SK-N-SH treated with all-trans-retinoic acid at 6 μM for 48 hours (cell line): ENCODE results near the gene RRH.

Experiments
- ARNTL ChIP-seq: fragments of 450-650 bp; formaldehyde crosslinking; IDR thresholded peaks from 2 replicates; pipeline ENCODE4 v1.5.0; 2020; ENCODE audit warnings: low read depth, mild to moderate bottlenecking, moderate library complexity, borderline replicate concordance
- BACH2 ChIP-seq: fragments of 250-450 bp; sonication (Bioruptor Pico); IDR thresholded peaks from 2 replicates; pipeline ENCODE4 v1.9.0; 2021; ENCODE audit warnings: mild to moderate bottlenecking, borderline replicate concordance
- CREB5 ChIP-seq: fragments of 250-450 bp; sonication (Bioruptor Pico); IDR thresholded peaks from 2 replicates; pipeline ENCODE4 v1.5.1; 2020; ENCODE audit warnings: low read depth, mild to moderate bottlenecking, moderate library complexity
- ESRRG ChIP-seq: fragments of 250-450 bp; sonication (Bioruptor Pico); IDR thresholded peaks from 2 replicates; pipeline ENCODE4 v1.6.1; 2021; ENCODE audit warnings: mild to moderate bottlenecking
- GLIS3 ChIP-seq: fragments of 250-450 bp; sonication (Bioruptor Pico); IDR thresholded peaks from 2 replicates; pipeline ENCODE4 v1.5.0; 2020; ENCODE audit warnings: mild to moderate bottlenecking, moderate library complexity
- ISL1 ChIP-seq: fragments of 250-450 bp; sonication (Bioruptor Pico); IDR thresholded peaks from 2 replicates; pipeline ENCODE4 v2.1.2; 2022; ENCODE audit warnings: mild to moderate bottlenecking, moderate library complexity
- PATZ1 ChIP-seq: fragments of 250-450 bp; sonication (Bioruptor Pico); IDR thresholded peaks from 2 replicates; pipeline ENCODE4 v1.8.0; 2020; ENCODE audit warnings: mild to moderate bottlenecking, moderate library complexity, borderline replicate concordance
- PPARA ChIP-seq: fragments of 250-450 bp; sonication (Bioruptor Pico); IDR thresholded peaks from 2 replicates; pipeline ENCODE4 v1.5.0; 2020; ENCODE audit warnings: mild to moderate bottlenecking, borderline replicate concordance
- RARB ChIP-seq: fragments of 250-450 bp; sonication (Bioruptor Pico); IDR thresholded peaks from 2 replicates; pipeline ENCODE4 v1.8.0; 2021; ENCODE audit warnings: mild to moderate bottlenecking, moderate library complexity
- TCF4 ChIP-seq: fragments of 250-450 bp; sonication (Bioruptor Pico); IDR thresholded peaks from 2 replicates; pipeline ENCODE4 v1.8.0; 2021; ENCODE audit warnings: mild to moderate bottlenecking, moderate library complexity, borderline replicate concordance
- TOX ChIP-seq: fragments of 250-450 bp; sonication (Bioruptor Pico); IDR thresholded peaks from 2 replicates; pipeline ENCODE4 v1.8.0; 2021; ENCODE audit warnings: mild to moderate bottlenecking, moderate library complexity, borderline replicate concordance
- ZC3H10 ChIP-seq: fragments of 250-450 bp; sonication (Bioruptor Pico); IDR thresholded peaks from 2 replicates; pipeline ENCODE4 v1.5.1; 2021; ENCODE audit warnings: mild to moderate bottlenecking, moderate library complexity
- ZNF70 ChIP-seq: fragments of 450-650 bp; formaldehyde crosslinking; IDR thresholded peaks from 2 replicates; pipeline ENCODE4 v1.5.0; 2020; ENCODE audit warnings: mild to moderate bottlenecking, moderate library complexity

- TF ChIP-seq TCF4 (CRISPR knock-in tag) (no peak), CREB5 (CRISPR knock-in tag) (no peak), ZC3H10 (CRISPR knock-in tag) (no peak), PATZ1 (CRISPR knock-in tag) (no peak), ISL1 (CRISPR knock-in tag) (no peak), PPARA (CRISPR knock-in tag) (no peak), ARNTL (CRISPR knock-in tag) (no peak), ZNF70 (no peak), GLIS3 (CRISPR knock-in tag) (no peak), BACH2 (CRISPR knock-in tag) (no peak), TOX (CRISPR knock-in tag) (no peak), ESRRG (CRISPR knock-in tag) (no peak), RARB (CRISPR knock-in tag) (no peak)
Observed at GRCh38 chr4:109836985-109837384, 9.2 kb downstream of the RRH start.
